HG02870 (cell line): ENCODE measurements around the gene MRPL38.
A peak's percentile ranks its signal among the peaks of the same experiment; 100 is the strongest.
"Not testable (repeated sequence)": the region's sequence is repeated elsewhere in the genome, so short reads cannot be mapped to it uniquely, and the experiment has no call there.

Source experiments
- ATAC-seq: cut with Tn5 transposase; IDR thresholded peaks from one replicate; pipeline ENCODE4 v1.9.1; 2021; ENCODE audit warnings: mild to moderate bottlenecking, moderate library complexity; ENCODE audit not compliant: unreplicated experiment

MRPL38 gene

DNA sequence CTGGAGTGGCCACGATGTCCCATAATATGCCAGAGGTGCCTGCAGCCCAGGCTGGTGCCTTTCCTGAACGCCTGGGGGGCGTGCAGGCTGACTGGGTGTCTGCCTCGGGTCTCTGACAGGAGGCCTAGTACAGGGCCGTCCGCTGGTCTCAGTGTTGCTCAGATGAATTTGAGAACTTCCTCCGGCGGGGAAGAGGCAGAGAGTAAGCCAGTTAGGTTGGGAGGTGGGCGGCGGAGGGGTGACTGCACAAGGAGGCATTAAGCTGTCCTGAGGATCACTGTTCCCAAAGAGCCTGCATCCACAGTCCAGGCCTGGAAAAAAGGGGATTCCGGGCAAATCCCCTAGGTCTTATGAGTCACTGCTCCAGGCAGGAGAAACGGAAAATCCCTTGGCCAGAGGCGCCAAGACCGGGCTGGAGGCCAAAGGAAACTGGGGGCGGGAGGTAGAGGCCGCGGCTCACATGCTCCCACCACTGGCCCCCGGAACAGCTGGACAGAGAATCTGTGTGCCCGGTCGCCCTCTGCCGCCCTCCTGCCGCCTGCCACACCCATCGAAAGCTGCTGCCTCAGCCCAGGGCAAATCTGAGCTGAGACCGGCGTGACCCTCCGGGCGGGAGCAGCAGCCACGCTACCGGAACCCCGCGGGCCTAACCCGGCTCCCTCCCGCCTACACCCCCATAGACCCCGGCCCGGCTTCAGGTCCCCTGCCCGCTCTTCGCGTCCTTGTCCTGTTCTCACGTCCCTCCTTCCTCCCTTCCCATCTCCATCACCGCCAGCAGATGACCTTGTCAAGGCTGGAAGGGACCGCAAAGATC is 27.5 kb downstream of the MRPL38 start:
- ATAC-seq = no peak

DNA sequence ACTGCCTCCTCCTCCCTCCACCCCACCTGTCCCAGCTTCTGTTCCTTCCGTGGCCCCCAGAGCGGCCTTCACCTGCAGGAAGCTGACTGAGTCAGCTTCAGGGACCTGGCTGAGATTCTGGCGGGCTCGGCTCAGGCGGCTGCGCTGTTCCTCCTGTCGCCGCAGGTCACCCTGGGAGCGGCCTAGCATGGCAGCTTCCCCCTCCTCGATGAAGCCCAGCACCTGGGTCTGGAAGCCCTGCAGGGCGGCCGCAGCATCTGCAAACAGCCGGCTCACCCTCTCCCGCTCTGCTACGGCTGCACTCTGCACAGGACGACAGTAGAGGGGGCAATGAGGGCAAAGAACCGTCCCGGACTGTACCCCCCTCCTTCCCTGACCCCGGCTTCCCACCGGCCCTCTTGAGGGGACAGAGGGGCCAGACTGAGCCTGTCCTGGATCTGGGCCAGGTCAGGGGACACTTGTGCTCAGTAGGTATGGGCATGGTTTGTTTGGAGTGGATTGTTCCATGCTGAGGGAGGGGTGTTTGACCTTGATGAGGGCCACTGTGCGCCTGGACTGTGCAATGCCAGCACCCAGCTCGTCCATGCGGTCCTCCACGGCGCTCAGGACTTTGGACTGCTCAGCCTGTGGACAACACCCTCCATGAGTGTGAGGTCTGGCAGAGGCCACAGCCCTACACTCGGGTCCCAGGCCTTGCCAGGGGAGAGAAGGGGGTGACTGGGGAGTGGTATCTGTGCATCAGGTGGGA is 28.3 kb downstream of the MRPL38 start:
- no peak for ATAC-seq

DNA sequence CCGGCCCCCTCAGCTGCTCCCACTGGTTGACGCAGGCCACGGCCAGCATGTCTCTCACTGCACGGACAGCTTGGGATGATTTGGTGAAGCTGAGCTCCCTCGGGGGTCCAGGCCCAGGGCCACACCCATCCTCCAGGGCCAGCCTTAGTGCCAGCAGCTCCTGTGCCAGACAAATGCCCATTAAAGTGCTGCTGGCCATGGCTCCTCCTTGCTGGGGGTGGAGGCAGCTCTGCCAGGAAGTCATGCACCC is 28.8 kb downstream of the MRPL38 start:
- ATAC-seq = no peak

DNA sequence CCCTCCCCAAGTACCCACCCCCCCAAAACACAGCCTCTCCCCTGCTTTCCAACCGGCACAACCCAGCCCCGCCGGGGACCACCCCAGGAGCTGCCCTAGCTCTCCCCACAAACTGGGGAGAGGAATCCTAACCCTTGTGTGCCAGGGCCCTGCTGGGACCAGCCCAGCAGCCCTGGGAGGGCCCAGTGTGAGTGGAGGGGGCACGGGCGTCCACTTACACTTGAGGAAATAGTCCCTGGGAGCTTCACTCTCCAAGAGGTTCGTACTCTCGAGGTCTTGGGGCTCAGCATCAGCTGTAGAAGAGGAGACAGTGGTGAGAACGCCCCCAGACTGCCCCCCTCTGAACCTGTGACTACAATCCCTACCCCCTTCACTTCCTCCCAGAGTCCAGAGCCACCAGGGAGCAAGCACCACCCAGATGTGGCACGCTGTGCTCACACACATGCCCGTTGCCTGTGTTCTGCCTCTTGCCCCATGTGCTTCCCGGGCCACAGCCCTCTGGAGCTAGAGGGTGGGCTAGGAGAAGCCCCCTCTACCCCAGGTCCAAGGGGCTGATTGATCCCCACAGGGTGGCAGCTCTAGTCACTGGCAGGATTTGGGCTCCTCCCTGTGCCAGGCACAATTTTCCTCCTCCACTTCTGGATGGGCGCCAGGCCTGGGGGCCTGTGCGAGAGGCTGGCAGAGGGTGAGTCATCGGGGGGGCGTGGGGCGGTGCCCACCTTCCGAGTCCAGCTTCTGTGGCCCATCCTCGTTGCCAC is 29.3 kb downstream of the MRPL38 start:
- ATAC-seq = no peak

DNA sequence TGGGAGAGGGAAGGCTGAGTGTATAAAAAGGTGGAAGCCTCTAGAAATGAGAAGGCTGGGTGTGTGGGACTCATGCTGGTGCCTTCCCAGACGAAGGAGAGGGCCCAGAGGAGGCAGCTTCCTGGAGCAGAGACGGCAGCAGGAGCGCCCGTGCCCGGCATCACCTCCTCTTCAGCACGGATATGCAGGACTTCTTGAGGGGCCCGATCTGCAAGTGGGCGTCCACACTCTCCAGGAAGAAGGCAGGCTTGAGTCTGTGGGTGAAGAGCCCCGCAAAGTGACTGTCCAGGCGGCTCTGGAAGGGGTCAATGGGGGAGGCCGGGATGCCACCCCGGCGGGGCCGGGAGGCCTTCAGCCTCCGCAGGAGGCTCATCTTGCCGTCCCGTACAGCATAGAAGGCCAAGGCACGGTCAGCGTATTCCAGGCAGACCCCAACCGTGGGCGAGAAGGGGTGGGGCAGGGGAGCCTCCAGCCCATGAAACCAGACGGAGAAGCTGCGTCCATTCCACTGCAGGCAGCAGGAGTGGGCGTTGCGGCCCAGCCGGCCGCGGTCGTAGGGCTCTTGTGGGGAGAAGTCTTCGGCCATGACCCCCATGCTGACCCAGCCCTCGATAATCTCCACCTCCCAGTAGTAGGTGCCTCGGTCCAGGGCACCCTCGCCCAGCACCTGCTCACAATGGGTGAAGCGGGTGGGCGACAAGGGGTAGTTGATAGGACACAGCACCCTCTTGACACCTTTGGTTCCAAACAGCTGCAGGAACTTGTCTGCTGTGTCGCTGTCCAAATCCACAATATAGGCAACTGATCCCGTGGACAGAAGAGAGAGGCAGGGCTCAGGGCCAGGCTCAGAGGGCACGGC is 30.1 kb downstream of the MRPL38 start:
- no peak for ATAC-seq

DNA sequence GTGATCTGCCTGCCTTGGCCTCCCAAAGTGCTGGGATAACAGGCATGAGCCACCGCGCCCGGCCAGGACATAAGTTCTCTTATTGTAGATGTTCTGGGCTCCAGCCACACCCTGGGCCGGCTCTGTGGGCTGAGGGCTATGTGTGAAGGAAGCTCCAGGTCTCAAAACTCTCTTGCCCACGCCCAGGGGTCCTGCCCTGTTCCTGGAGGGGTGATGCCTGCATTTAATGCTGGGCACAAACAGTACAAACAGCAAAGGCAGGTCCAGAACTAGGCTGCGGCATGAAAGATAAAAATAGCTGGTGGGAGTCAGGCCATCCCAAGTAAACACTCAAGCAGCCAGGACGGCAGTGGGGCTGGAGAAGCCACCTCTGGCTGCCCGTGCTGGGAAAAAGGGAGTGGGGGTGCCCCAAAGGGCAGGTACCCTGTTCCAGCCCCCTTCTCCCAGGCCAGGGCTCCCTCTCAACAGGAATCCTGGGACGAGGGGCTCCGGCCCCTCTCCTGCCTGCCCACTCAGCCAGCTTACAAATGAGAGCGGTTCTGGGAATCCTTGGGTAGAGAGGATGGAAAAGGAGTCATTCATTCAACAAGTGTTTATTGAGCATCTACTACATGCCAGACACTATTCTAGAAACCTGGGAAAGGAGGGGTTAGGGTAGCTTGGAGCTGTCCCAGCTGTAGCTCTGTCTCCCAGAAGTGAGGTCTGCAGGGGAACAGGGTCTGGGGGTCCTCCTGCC is 30.9 kb downstream of the MRPL38 start:
- no peak for ATAC-seq

DNA sequence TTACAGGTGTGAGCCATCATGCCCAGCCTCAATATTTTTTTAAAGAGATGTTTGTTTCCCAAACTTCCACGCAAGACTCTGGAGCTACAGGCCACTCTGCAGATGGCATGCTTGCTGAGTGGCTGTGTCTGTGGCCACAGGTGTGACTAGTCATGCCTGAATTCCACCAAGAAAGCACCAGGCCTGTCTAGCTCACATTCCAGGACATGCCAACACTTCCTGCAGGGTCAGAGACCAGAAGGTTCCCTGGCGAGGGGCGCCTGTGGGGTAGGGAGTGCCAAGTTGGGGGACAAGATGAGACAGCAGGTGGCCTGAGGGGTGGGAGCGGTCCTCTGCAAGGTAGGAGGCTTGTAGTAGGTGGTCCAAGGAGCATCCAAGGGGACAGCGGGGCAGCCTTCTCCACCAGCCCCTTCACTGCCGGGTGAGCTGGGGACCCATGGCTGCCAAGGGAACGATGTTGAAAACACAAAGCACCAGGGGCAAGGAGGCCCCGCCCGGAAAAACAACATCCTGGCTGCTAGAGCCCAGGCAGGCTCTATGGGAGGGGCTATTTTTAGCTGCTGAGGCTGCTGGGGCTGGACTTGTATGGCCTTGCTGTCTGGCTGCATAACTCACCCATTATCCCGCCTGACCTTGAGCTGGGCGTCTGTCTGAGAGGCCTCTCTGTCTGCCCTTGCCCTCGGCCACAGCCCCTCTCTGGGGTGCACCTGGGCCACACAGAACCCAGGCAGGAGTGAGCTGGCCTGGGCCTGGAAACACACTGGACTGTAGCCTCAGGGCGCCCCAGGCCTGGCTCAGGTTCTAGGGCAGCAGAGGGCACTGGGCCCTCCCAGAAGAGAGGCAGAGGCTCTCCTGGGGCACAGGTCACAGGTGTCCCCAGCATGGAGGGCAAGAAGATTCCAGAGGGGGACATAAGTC is 32.0 kb downstream of the MRPL38 start:
- no peak for ATAC-seq

DNA sequence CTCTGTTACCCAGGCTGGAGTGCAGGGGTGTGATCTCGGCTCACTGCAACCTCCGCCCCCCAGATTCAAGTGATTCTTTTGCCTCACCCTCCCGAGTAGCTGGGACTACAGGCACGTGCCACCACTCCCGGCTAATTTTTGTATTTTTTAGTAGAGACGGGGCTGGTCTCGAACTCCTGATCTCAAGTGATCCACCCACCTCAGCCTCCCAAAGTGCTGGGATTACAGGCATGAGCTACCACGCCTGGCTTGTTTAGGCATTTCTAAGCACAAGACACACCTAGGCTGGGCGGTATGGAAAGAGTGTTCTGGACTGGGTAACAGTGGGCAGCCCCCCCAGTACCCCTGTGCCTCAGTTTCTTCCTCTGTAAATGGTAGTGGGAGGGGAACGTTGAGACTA is 34.5 kb downstream of the MRPL38 start:
- not testable (repeated sequence) for ATAC-seq

DNA sequence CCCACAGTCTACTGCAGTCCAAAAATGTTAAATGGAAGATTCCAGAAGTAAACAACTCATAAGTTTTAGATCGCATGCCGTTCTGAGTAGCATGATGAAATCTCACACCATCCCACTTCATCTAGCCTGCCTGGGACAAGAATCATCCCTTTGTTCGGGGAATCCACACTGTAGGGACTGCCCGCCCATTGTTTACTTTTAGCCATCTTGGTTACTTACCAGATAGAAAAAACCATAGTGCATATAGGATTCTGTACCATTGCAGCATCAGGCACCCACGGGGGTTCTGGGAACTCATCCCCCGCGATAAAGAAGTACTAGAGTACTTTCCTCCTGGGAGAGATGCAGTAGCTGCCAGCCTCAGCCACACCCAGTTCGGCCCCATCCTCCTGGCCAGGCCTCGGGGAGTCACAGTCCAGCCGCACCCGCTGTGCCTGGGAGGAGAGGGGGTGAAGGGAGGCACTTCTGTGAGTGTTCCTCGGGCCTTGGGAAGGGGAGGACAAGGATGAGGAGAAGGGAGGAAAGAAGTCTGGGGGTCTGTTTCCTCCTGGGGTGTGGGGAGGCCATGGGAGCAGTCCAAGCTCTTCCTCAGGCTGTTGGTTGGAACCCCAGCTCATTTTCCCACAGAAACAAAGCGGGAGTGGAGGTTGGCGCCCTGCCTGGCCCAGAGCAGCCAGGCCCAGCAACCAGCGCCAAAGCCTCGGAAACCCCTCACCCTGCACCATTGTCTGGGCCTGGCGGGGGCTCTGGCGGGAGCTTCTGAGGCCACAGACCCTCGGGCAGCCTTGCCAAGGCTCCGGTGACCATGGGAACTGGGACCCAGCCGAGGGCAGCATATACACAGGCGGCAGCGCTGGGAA is 35.2 kb downstream of the MRPL38 start:
- no peak for ATAC-seq

DNA sequence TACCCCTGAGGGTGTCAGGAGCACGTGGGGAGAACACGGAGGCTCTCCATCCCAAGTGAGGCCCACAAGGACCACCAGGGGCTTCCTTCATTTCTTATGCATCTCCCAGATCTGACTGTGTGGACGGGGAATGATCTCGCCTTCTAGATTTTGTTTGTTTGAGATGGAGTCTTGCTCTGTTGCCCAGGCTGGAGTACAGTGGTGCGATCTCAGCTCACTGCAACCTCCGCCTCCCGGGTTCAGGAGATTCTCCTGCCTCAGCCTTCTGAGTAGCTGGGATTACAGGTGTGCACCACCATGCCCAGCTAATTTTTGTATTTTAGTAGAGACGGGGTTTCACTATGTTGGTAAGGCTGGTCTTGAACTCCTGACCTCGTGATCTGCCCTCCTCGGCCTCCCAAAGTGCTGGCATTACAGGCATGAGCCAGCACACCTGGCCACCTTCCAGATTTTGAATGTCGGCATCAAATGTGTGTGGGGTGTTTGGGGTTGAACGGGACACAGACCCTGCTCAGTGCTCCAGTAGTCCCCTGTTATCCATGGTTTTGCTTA is 35.9 kb downstream of the MRPL38 start:
- ATAC-seq = not testable (repeated sequence)

DNA sequence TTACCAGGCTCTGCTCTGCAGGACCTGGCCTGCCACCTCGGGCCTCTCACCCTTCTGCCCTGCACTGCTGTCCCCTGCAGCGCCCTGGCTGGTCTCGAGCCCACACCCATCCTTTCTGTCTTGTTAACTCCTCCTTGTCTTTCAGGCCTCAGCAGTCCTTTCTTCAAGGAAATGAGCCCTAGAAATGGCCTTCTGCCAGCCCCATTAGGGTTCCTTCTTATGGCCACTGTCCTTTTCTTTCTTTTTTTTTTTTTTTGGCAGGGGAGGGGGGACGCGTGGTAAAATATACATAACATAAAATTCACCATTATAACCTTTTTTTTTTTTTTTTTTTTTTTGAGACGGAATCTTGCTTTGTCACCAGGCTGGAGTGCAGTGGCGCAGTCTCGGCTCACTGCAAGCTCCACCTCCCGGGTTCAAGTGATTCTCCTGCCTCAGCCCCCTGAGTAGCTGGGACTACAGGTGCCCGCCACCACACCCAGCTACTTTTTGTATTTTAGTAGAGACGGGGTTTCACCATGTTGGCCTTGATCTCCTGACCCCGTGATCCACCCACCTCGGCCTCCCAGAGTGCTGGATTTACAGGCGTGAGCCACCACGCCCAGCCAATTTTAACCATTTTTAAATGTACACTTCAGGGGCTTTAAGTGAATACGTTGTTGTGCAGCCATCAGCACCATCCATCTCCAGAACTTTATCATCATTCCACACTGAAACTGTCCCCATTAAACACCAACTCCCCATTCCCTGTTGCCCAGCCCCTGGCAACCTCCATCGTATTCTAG is 39.1 kb downstream of the MRPL38 start:
- not testable (repeated sequence) for ATAC-seq

DNA sequence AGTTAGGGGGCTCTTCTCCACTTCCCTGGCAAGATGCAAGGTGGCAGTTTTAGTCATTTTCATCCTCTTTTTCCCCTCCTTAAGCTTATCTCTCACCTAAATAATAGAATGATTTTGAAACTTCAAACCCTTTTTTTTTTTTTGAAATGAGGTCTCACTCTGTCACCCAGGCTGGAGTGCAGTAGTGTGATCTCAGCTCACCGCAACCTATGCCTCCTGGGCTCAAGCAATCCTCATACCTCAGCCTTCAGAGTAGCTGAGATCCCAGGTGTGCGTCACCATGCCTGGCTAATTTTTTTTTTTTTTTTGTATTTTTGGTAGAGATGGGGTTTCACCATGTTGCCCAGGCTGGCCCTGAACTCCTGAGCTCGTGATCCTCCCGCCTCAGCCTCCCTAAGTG is 39.8 kb downstream of the MRPL38 start:
- ATAC-seq = peak; percentile 4

DNA sequence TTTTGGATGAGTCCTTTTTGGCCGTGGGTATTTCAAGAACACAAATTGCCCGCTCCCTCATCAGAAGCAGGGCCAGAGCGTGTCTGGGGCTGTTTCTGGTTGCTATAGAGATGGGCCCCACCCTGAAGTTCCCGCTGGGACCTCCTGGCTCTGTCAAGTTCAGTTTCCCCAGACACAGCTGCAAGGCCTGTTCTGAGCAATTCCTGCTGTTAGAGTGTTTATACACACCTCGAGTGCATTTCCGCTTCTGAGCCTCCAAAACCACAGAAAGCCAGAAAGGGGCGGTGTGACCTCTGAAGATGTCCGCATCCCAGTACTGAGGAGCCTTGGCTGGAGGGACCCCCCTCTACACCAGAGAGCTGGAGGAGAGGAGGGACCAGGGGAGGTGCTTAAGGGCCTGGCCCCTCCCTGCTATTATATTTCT is 40.2 kb downstream of the MRPL38 start:
- peak; percentile 87 for ATAC-seq

DNA sequence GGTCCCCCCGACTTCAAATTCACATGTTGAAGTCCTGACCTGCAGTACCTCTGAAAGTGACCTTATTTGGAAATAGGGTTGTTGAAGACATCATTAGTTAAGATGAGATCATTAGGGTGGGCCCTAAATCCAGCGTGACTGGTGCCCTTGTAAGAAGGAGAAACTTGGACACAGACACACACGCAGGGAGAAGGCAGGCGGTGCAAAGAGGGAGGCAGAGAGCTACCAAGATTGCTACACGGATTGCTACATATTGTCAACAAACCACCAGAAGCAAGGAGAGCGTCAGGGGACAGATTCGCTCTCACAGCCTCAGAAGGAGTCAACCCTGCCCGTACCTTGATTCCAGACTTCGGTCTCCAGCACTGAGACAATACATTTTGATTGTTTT is 42.8 kb downstream of the MRPL38 start:
- no peak for ATAC-seq

DNA sequence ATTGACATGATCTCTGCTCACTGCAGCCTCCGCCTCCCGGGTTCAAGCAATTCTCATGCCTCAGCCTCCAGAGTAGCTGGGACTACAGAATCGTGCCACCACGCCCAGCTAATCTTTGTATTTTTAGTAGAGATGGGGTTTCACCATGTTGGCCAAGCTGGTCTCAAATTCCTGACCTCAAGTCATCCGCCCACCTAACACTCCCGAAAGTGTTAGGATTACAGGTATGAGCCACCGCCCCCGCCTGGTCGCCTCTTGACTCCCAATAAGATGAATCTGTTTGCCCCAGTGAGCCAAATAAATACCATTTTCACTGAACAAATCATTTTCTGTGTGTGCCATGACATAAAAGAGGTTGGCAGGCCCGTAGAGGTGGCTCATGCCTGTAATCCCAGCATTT is 45.3 kb downstream of the MRPL38 start:
- not testable (repeated sequence) for ATAC-seq

DNA sequence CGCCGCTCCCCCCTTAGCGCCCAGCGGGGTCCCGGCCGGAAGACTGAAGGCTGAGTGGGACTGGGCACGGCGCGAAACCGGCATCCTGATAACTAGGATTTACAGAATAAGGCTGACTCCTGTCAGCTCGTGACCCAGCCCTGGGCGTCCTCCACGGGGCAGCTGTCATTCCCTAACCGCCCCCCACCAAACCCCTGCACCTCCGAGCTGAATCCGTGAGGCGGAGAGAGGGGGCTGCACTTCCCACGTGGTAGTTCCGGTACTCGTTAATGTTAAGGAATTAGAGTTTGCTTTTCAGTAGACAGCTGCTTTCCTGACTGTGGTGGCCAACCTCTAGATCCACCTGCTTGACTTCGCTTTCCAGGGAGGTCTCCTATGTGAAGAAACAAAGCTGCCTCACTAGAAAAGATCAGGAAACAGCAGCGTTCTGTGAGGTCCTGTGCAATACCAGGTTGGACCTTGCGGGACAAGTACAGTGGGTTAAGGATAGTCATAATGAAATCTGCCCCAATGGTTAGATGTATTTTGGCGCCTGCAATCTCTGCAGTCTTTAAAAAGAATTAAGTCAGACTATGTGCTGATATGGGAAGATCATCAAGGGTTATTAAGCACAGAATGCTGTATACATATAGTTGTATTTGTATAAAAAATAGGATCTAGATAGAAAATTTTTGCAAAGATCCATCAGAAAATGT is 48.5 kb downstream of the MRPL38 start:
- ATAC-seq = no peak
